Cardiac fibroblast (primary cell): ENCODE measurements around the gene KIAA1755.

Experiments used
- DNase-seq, 2 donors: peaks; one replicate each; pipeline versions ENCODE4 v3.0.0 to v3.0.0-alpha.2; 2010; ENCODE audit warnings: low read depth in 2 of 2
- H3K4me3 ChIP-seq, 2 donors: replicated peaks in 1 of 2; 1 replicate in 1 of 2; 2 replicates in 1 of 2; pipeline ENCODE4 v1.5.1; 2011; ENCODE audit warnings: low read depth in 2 of 2, low read length in 2 of 2, mild to moderate bottlenecking in 2 of 2, moderate library complexity in 1 of 2
- TF ChIP-seq, protein P1 (sequence below): IDR thresholded peaks from one replicate; pipeline ENCODE4 v1.5.1; 2011; ENCODE audit warnings: low read depth, mild to moderate bottlenecking, low read length, inconsistent platforms

Gene KIAA1755

DNA sequence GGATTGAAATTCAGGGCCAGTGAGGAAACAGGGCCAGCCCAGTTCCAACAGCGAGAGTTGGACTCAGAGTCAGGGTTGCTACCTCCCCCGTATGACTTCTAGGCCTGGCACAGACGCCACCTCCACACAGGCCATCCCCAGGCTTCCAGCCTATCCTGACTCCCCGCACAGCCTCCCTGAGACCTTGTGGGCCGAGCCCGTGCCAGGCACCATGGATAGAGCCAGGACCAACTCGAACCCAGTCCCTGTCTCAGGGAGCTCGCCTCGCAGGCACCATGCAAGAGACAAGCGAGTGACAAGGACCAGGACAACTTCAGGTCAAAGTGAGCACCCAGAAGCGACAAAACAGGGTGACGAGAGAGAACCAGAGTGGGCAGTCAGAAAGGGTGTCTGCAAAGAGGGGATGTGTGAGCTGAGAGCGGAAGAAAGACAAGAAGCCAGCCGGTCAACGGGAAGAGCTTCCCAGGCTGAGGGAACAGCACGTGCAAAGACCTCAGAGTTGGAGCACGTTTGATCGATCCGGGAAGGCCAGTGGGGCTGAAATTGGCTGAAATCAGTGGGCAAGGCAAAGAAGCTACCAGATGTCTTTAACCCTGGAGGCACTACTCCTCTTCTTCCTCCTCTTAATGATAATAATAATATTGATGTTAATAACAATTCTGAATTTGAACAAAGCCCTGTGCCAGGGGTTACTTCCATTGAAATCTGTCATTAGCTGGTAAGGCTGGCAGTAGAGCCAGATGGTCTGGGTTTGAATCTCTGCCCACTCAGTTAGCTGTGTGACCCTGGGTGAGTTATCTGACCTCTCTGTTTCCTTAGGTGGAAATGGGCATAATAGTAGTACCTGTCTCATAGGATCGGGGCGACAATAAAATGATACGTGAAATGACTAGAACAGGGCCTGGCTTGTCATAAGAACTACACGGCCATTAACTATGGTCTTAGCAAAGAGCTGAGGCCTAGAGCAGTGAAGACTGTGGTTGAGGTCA is 45.0 kb downstream of the KIAA1755 start:
- TF ChIP-seq, protein P1, sequence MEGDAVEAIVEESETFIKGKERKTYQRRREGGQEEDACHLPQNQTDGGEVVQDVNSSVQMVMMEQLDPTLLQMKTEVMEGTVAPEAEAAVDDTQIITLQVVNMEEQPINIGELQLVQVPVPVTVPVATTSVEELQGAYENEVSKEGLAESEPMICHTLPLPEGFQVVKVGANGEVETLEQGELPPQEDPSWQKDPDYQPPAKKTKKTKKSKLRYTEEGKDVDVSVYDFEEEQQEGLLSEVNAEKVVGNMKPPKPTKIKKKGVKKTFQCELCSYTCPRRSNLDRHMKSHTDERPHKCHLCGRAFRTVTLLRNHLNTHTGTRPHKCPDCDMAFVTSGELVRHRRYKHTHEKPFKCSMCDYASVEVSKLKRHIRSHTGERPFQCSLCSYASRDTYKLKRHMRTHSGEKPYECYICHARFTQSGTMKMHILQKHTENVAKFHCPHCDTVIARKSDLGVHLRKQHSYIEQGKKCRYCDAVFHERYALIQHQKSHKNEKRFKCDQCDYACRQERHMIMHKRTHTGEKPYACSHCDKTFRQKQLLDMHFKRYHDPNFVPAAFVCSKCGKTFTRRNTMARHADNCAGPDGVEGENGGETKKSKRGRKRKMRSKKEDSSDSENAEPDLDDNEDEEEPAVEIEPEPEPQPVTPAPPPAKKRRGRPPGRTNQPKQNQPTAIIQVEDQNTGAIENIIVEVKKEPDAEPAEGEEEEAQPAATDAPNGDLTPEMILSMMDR = no peak
- no peak overlapping the region for H3K4me3 ChIP-seq
- no peak for DNase-seq

DNA sequence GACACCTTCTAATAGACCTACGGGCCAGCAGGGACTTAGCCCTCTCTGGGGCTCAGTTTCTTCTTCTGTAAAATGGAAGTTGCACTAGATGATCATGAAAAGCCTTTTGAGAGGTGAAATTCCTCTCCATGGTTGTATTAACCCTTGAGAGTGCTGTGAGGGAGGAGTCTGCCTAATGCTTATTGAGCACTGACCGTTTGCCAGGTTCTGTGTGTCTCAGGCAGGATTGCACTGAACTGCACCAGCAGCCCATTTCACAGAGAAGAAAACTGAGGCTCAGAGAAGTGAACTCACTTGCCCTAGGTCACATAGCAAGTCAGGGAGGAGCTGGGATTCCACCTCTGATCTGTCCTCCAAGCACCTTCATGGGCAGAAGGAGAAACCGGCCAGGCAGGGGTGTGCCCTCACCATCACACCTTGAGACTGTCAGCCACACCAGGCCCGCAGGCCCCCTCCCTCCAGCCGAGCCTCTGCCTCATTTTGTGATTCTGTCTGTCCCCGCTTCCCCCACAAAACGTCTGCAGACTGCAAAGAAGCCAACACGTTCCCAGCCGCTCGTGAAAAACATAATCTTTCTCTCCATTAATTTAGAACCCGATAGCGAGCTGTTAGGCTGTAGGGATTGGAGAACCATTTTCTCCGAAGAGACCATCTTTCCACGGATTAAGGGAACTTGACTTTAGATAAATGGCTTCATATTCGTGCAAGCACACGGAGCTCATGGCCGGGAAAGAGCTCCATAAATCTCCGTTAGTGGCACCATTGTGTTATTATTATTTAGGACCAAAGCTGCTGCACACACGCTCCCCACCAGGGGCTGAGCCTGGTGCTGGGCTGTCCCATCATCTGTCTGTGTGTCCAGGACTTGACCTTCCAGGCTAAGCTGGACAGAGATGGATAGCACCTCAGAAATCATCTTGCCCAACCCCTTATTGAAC is 46.0 kb downstream of the KIAA1755 start:
- no peak overlapping the region for H3K4me3 ChIP-seq
- no peak for DNase-seq
- TF ChIP-seq, protein P1 = peak; percentile 16

DNA sequence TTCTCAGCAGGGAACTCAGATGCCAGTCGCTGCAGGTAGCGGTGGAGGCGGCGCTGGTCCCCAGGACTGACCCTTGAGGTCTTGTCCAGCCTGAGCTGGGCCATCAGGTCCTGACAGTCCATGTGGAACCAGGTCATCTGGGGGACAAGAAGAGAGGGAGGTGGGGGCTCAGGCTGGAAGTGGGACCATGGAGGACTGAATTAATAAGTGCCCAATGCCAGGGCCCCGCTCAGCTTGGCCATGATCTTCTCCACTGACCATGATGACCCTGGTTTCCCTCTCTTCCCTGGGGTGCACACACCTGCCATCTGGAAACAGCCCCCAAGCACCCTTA is 47.0 kb downstream of the KIAA1755 start:
- H3K4me3 ChIP-seq = no peak overlapping the region
- DNase-seq = no peak
- TF ChIP-seq, protein P1 = no peak

DNA sequence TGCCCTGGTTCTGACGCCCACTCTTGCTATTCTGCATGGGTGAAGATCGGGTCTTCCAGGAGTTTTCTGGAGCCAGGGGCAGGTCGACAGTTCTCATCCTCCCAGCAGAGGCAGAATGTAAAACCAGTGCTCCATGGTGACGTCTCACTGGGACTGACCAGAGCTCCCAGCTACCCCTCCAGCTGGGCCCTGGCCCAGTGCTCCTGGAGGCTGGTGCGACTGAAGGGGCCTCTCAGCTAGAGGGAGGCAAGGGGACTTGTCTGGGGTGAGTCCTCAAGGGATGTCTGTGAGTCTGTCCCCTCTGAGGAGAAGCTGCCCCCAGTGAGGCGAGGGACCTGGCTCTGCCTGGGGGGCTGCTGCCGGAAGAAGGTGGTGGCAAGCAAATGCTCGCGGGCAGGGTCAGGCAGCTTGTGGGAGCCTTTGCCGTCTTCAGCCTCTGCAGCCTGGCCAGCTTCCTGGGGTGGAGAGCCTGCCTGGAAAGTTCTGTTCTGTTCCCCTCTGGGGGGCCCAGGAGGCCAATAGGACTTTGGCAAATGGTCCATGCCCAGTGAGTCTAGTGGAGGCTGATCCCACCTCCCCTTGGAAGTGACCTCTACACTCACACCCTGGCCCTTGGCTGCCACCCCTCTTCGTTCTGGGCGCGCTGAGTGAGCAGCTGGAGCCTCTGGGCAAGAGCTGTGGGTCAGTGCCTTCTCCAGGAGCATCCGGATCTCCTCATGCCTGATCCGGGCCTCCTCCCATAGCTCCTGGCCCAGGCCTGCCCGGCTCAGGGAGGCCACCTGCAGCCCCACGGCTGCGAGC is 47.5 kb downstream of the KIAA1755 start:
- no peak for DNase-seq
- TF ChIP-seq, protein P1 = no peak

DNA sequence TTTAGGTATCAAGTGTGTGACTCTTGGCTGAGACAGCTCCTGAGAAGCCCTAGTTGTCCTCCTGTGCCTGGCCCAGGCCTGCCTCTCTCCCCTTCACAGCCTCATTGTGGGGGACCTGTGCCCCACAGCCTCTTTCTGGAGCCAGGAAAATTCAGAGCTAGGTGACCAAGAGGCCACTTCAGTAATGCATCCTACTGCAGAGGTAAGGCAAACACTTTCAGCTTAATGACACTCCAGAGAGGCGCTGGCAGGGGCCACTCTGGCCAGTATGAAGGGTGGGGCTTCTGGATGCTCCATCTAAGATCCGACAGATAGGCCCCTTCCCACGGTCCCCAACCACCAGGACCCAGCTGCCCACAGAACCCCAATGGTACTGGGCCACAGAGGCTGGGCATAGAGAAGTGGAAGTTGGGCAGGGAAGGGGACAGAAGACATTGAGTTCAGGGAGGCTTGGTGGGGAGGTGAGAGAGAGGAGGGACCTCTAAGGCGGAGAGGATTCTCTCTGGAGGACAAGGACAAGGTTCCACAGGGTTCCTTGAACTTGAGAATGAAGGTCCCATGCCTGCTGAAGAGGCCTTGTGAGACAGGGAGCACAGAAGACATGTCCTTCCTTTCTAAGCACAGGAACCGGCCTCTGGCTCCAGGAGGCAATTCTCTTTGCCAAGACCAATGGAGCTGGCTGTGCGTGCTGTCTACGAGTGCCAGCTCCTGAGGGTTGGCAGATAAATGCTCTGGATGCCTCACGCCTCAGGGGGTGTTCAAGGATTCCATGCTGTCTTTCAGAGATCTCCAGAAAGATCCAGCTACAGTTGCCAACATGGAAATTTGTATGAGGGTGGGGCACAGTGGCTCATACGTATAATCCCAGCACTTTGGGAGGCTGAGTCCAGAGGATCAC is 49.1 kb downstream of the KIAA1755 start:
- H3K4me3 ChIP-seq = no peak overlapping the region
- DNase-seq = no peak
- TF ChIP-seq, protein P1 = no peak

More for the DNA sequence above, 47.5 kb downstream of the KIAA1755 start:
- H3K4me3 ChIP-seq = no peak overlapping the region
